ENCODE measurements around the gene TTC38.
A peak's percentile ranks its signal among the peaks of the same experiment; 100 is the strongest.

TTC38 gene

GRCh38 chr22:46267431-46268279 lies at the start of gene TTC38:
TTC38 (plus strand) TSS chr22:46268008; CDS start chr22:46268040, 32 bp downstream.
- peak; percentile 12 to 13 for DNase-seq

GRCh38 chr22:46219636-46220035 lies 48.2 kb upstream of the TTC38 start:
- DNase-seq = no peak

GRCh38 chr22:46220921-46221320 lies 46.9 kb upstream of the TTC38 start:
- no peak for DNase-seq

GRCh38 chr22:46224044-46224897 lies 43.5 kb upstream of the TTC38 start:
- DNase-seq = no peak

- no peak for DNase-seq
Observed at GRCh38 chr22:46224898-46225290, 42.9 kb upstream of the TTC38 start.

- DNase-seq = no peak
Observed at GRCh38 chr22:46225631-46226030, 42.2 kb upstream of the TTC38 start.

GRCh38 chr22:46226577-46226976 lies 41.2 kb upstream of the TTC38 start:
- DNase-seq = no peak

GRCh38 chr22:46229701-46230100 lies 38.1 kb upstream of the TTC38 start:
- no peak for DNase-seq

GRCh38 chr22:46230262-46230901 lies 37.4 kb upstream of the TTC38 start:
- DNase-seq = no peak

GRCh38 chr22:46233231-46233630 lies 34.6 kb upstream of the TTC38 start:
- no peak for DNase-seq

GRCh38 chr22:46234969-46235368 lies 32.8 kb upstream of the TTC38 start:
- DNase-seq = no peak

GRCh38 chr22:46237453-46238124 lies 30.2 kb upstream of the TTC38 start:
- DNase-seq = no peak

- DNase-seq = no peak
Observed at GRCh38 chr22:46238541-46238940, 29.3 kb upstream of the TTC38 start.

GRCh38 chr22:46239261-46240048 lies 28.4 kb upstream of the TTC38 start:
- DNase-seq = no peak

- DNase-seq = no peak
Observed at GRCh38 chr22:46240073-46240472, 27.7 kb upstream of the TTC38 start.

GRCh38 chr22:46240506-46240905 lies 27.3 kb upstream of the TTC38 start:
- DNase-seq = no peak

- DNase-seq = no peak
Observed at GRCh38 chr22:46240907-46241306, 26.9 kb upstream of the TTC38 start.

GRCh38 chr22:46241396-46242007 lies 26.3 kb upstream of the TTC38 start:
- DNase-seq = no peak

- DNase-seq = no peak
Observed at GRCh38 chr22:46242076-46242475, 25.7 kb upstream of the TTC38 start.

GRCh38 chr22:46244771-46245170 lies 23.0 kb upstream of the TTC38 start:
- no peak for DNase-seq

- DNase-seq = no peak
Observed at GRCh38 chr22:46245511-46245910, 22.3 kb upstream of the TTC38 start.

GRCh38 chr22:46246178-46246577 lies 21.6 kb upstream of the TTC38 start:
- DNase-seq = no peak

Data from activated CD4-positive, alpha-beta T cell treated with anti-CD3 and anti-CD28 coated beads, Interleukin-2, amount 50 U/mL, for 4 hours (primary cell).